Right atrium auricular region (tissue), 2 donors: ENCODE measurements around the gene C3orf49. TPM values are rescaled to one million over a fixed set of nuclear protein-coding genes. Genes with fewer than 3 reads are reported as not detected.

Source experiments
- DNase-seq: peaks from one replicate; pipeline ENCODE4 v3.0.0-alpha.2; 2019; ENCODE audit warnings: low spot score
- H3K27ac ChIP-seq, 2 donors: fragments of 200-600 bp; sonication (generic); 1 replicate in 1 of 2; 2 replicates in 1 of 2; pipeline ENCODE4 v1.5.1; 2016 to 2019
- H3K27me3 ChIP-seq, 2 donors: fragments of 200-600 bp; sonication (generic); one replicate each; pipeline versions ENCODE4 v1.5.1 to v1.6.0; 2017 to 2019
- H3K36me3 ChIP-seq: fragments of 200-600 bp; sonication (generic); one replicate; pipeline ENCODE4 v1.5.1; 2016
- H3K4me1 ChIP-seq, 2 donors: fragments of 200-600 bp; sonication (generic); one replicate each; pipeline versions ENCODE4 v1.5.1 to v1.6.0; 2017 to 2019
- H3K4me3 ChIP-seq, 2 donors: fragments of 200-600 bp; sonication (generic); 1 replicate in 1 of 2; 2 replicates in 1 of 2; pipeline ENCODE4 v1.5.1; 2017 to 2019; ENCODE audit warnings: mild to moderate bottlenecking in 1 of 2, moderate library complexity in 1 of 2
- H3K9me3 ChIP-seq, 2 donors: fragments of 200-600 bp; sonication (generic); one replicate each; pipeline ENCODE4 v1.5.1; 2019
- CTCF ChIP-seq, 2 donors: fragments of 200-600 bp; sonication (generic); IDR thresholded peaks; one replicate each; pipeline ENCODE4 v1.5.1; 2019; ENCODE audit warnings: antibody characterized with exemption in 2 of 2
- total RNA-seq, 2 donors: library from RNA; depleted of rRNA; stranded (reverse); fragments of >200 nt; gene quantifications; one replicate each; pipeline ENCODE4 v1.1.0, GENCODE V29; 2016

C3orf49 gene
- total RNA-seq, 2 donors from 2014 or later, result not detected

- H3K9me3 ChIP-seq, result no peaks in the 10 kb centered on the region
- no peak for DNase-seq
- no peak overlapping the region for H3K4me3 ChIP-seq
- no peaks in the 10 kb centered on the region for H3K36me3 ChIP-seq
- H3K27ac ChIP-seq, result no peak overlapping the region
- H3K4me1 ChIP-seq, result no peaks in the 10 kb centered on the region
- no peaks in the 10 kb centered on the region for H3K27me3 ChIP-seq
- TF ChIP-seq CTCF (IDR thresholded peaks at IDR 0.05), result no peak
Measured at GRCh38 chr3:63851287-63851686, 32.2 kb downstream of the C3orf49 start.

- no peak for DNase-seq
- H3K27me3 ChIP-seq, result no peaks in the 10 kb centered on the region
- TF ChIP-seq CTCF (IDR thresholded peaks at IDR 0.05), result no peak
- H3K4me1 ChIP-seq, result no peaks in the 10 kb centered on the region
- H3K9me3 ChIP-seq, result no peaks in the 10 kb centered on the region
- H3K4me3 ChIP-seq, result no peak overlapping the region
- H3K36me3 ChIP-seq, result no peaks in the 10 kb centered on the region
- no peak overlapping the region for H3K27ac ChIP-seq
Measured at GRCh38 chr3:63853106-63853505, 34.0 kb downstream of the C3orf49 start.

- no peaks in the 10 kb centered on the region for H3K36me3 ChIP-seq
- no peak overlapping the region for H3K27ac ChIP-seq
- H3K9me3 ChIP-seq, result no peaks in the 10 kb centered on the region
- no peak overlapping the region for H3K4me3 ChIP-seq
- TF ChIP-seq CTCF (IDR thresholded peaks at IDR 0.05), result no peak
- no peak for DNase-seq
- H3K27me3 ChIP-seq, result no peaks in the 10 kb centered on the region
- H3K4me1 ChIP-seq, result no peaks in the 10 kb centered on the region
Measured at GRCh38 chr3:63855333-63855940, 36.3 kb downstream of the C3orf49 start.

GRCh38 chr3:63857311-63857710 is 38.2 kb downstream of the C3orf49 start:
- H3K4me1 ChIP-seq, result peaks cover 0 to 2% of the 10 kb centered on the region in 2 donors
- no peaks in the 10 kb centered on the region for H3K27me3 ChIP-seq
- no peak overlapping the region for H3K4me3 ChIP-seq
- no peak for TF ChIP-seq CTCF (IDR thresholded peaks at IDR 0.05)
- no peak for DNase-seq
- H3K27ac ChIP-seq, result no peak overlapping the region
- H3K9me3 ChIP-seq, result no peaks in the 10 kb centered on the region
- no peaks in the 10 kb centered on the region for H3K36me3 ChIP-seq

- Histone ChIP-seq H3K4me3 (no peak overlapping the region), H3K4me1 (peaks cover 0 to 14% of the 10 kb centered on the region in 2 donors), H3K27ac (no peak overlapping the region), H3K36me3 (no peaks in the 10 kb centered on the region), H3K9me3 (no peaks in the 10 kb centered on the region), H3K27me3 (no peaks in the 10 kb centered on the region)
- TF ChIP-seq CTCF (IDR thresholded peaks at IDR 0.05), result no peak
- DNase-seq, result no peak
Measured at GRCh38 chr3:63860776-63861175, 41.7 kb downstream of the C3orf49 start.

- no peak for DNase-seq
- H3K9me3 ChIP-seq, result no peaks in the 10 kb centered on the region
- H3K4me3 ChIP-seq, result no peak overlapping the region
- no peak overlapping the region for H3K27ac ChIP-seq
- no peaks in the 10 kb centered on the region for H3K36me3 ChIP-seq
- peaks cover 0 to 14% of the 10 kb centered on the region in 2 donors for H3K4me1 ChIP-seq
- H3K27me3 ChIP-seq, result no peaks in the 10 kb centered on the region
- no peak for TF ChIP-seq CTCF (IDR thresholded peaks at IDR 0.05)
Measured at GRCh38 chr3:63861306-63861705, 42.2 kb downstream of the C3orf49 start.
